ENCODE measurements around the gene SH3GL3. TPM values are rescaled to one million over a fixed set of nuclear protein-coding genes. Genes with fewer than 3 reads are reported as not detected.

The SH3GL3 gene
- total RNA-seq, 4 donors from 2014 or later: 0.34 to 1.2 TPM; not detected in 2

GRCh38 chr15:83643201-83643600 lies 196.1 kb downstream of the SH3GL3 start:
- peaks cover 4% of the 10 kb centered on the region for H3K9me3 ChIP-seq
- H3K4me3 ChIP-seq: no peak overlapping the region
- no peaks in the 10 kb centered on the region for H3K4me1 ChIP-seq
- no peaks in the 10 kb centered on the region for H3K36me3 ChIP-seq
- no peaks in the 10 kb centered on the region for H3K27me3 ChIP-seq
- DNase-seq (ENCODE audit: low spot score in 2 of 2): no peak
- TF ChIP-seq, protein P1, sequence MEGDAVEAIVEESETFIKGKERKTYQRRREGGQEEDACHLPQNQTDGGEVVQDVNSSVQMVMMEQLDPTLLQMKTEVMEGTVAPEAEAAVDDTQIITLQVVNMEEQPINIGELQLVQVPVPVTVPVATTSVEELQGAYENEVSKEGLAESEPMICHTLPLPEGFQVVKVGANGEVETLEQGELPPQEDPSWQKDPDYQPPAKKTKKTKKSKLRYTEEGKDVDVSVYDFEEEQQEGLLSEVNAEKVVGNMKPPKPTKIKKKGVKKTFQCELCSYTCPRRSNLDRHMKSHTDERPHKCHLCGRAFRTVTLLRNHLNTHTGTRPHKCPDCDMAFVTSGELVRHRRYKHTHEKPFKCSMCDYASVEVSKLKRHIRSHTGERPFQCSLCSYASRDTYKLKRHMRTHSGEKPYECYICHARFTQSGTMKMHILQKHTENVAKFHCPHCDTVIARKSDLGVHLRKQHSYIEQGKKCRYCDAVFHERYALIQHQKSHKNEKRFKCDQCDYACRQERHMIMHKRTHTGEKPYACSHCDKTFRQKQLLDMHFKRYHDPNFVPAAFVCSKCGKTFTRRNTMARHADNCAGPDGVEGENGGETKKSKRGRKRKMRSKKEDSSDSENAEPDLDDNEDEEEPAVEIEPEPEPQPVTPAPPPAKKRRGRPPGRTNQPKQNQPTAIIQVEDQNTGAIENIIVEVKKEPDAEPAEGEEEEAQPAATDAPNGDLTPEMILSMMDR (IDR thresholded peaks at IDR 0.05): no peak
- TF ChIP-seq POLR2A (IDR thresholded peaks at IDR 0.05) (no peak), POLR2AphosphoS5 (IDR thresholded peaks at IDR 0.05) (no peak), EP300 (IDR thresholded peaks at IDR 0.05) (no peak)
- no peak overlapping the region for H3K27ac ChIP-seq

- Histone ChIP-seq H3K36me3 (no peaks in the 10 kb centered on the region), H3K27me3 (no peaks in the 10 kb centered on the region), H3K27ac (no peak overlapping the region), H3K4me3 (no peak overlapping the region), H3K9me3 (peaks cover 4% of the 10 kb centered on the region), H3K4me1 (no peaks in the 10 kb centered on the region)
- WGBS: 96% methylated on average over 1 of the region's 1 CpG
- no peak for TF ChIP-seq POLR2AphosphoS5 (IDR thresholded peaks at IDR 0.05)
- TF ChIP-seq, protein P1 (IDR thresholded peaks at IDR 0.05): no peak
- DNase-seq (ENCODE audit: low spot score in 2 of 2): no peak
These were observed 197.3 kb downstream of the SH3GL3 start for GRCh38 chr15:83644439-83644838.

DNA sequence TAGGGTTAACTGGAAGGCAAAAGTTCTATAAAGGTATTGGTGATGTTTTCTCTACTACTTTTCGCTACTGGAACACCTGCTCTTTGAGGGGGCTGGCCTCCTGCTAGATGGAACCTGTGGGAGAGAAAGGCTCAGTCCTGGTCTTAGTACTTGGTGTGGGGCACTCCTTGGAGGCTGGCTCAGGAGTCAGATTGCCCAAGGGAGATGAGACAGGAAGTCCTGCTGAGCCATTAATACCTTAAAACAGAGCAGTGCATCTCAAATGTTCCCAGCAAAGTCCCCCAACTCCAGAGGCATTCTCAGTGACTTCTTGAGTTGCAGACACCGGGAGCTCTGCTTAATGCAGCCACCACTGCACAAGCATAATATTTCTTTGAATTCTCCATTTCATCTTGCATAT lies 203.7 kb downstream of the SH3GL3 start:
- TF ChIP-seq POLR2A (IDR thresholded peaks at IDR 0.05) (no peak), EP300 (IDR thresholded peaks at IDR 0.05) (no peak), POLR2AphosphoS5 (IDR thresholded peaks at IDR 0.05) (no peak)
- TF ChIP-seq, protein P1 (IDR thresholded peaks at IDR 0.05): no peak
- Histone ChIP-seq H3K4me1 (peaks cover 23% of the 10 kb centered on the region), H3K27ac (no peak overlapping the region), H3K36me3 (no peaks in the 10 kb centered on the region), H3K4me3 (no peak overlapping the region), H3K27me3 (peaks cover 47% of the 10 kb centered on the region), H3K9me3 (no peaks in the 10 kb centered on the region)
- 87% methylated on average over 2 of the region's 2 CpGs for WGBS
- DNase-seq (ENCODE audit: low spot score in 2 of 2): no peak

- Histone ChIP-seq H3K27ac (no peak overlapping the region), H3K36me3 (no peaks in the 10 kb centered on the region), H3K4me3 (no peak overlapping the region), H3K9me3 (no peaks in the 10 kb centered on the region), H3K27me3 (peaks cover 47% of the 10 kb centered on the region), H3K4me1 (peaks cover 23% of the 10 kb centered on the region)
- WGBS: 85% methylated on average over 6 of the region's 6 CpGs
- TF ChIP-seq, protein P1 (IDR thresholded peaks at IDR 0.05): no peak
- TF ChIP-seq POLR2AphosphoS5 (IDR thresholded peaks at IDR 0.05): no peak
- TF ChIP-seq POLR2A (IDR thresholded peaks at IDR 0.05): no peak
- no peak for TF ChIP-seq EP300 (IDR thresholded peaks at IDR 0.05)
- DNase-seq (ENCODE audit: low spot score in 2 of 2): no peak
These were observed 204.4 kb downstream of the SH3GL3 start for GRCh38 chr15:83651541-83651940.

DNA sequence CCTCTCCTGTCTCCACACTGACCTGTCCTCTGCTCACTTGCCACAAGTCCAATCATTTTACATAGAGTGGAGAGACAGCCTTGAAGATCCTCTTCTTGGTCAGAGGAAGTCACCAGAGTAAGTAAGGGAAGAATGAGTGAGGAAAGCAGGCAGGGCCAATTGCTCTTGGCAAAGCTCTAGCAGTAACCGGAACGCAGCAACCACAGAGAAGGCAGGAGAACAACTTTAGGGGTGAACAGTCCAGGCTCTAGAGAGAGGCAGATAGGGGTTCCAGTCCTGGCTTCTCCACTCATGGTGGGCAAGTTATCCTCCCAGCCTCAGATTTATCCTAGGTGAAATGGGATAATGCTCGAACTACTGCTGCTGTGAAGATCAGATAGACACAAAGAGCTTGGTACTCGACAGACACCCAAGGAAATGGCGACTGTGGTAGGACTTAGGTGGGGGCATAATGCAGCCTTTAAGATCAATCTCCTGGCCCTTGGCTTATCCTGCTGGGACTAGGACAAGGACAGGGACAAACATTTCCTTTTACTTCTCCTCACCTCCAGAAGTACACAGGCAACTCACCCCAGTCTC lies 205.6 kb downstream of the SH3GL3 start:
- Histone ChIP-seq H3K4me1 (peaks cover 23% of the 10 kb centered on the region), H3K36me3 (no peaks in the 10 kb centered on the region), H3K27me3 (peaks cover 47% of the 10 kb centered on the region), H3K4me3 (no peak overlapping the region), H3K9me3 (no peaks in the 10 kb centered on the region), H3K27ac (no peak overlapping the region)
- TF ChIP-seq POLR2AphosphoS5 (IDR thresholded peaks at IDR 0.05): no peak
- 65% methylated on average over 5 of the region's 5 CpGs for WGBS
- DNase-seq (ENCODE audit: low spot score in 2 of 2): no peak

- 14% methylated on average over 4 of the region's 18 CpGs for WGBS
- peak overlapping the region; percentile 46 for H3K4me3 ChIP-seq
- H3K27me3 ChIP-seq: peaks cover 47% of the 10 kb centered on the region
- DNase-seq (ENCODE audit: low spot score in 2 of 2): no peak
- no peak overlapping the region for H3K27ac ChIP-seq
- peaks cover 23% of the 10 kb centered on the region for H3K4me1 ChIP-seq
- no peaks in the 10 kb centered on the region for H3K36me3 ChIP-seq
- no peaks in the 10 kb centered on the region for H3K9me3 ChIP-seq
- TF ChIP-seq POLR2AphosphoS5 (IDR thresholded peaks at IDR 0.05): no peak
- TF ChIP-seq, protein P1 (IDR thresholded peaks at IDR 0.05): no peak
- no peak for TF ChIP-seq POLR2A (IDR thresholded peaks at IDR 0.05)
- TF ChIP-seq EP300 (IDR thresholded peaks at IDR 0.05): no peak
These were observed 206.1 kb downstream of the SH3GL3 start for GRCh38 chr15:83653288-83653638.
